Astrocyte of the cerebellum (primary cell): ENCODE measurements around the gene CHST3.
A peak's percentile ranks its signal among the peaks of the same experiment; 100 is the strongest.

Source experiments
- DNase-seq: peaks from one replicate; pipeline ENCODE4 v3.0.0-alpha.2; 2011; ENCODE audit warnings: low read depth
- H3K4me3 ChIP-seq: 2 replicates; pipeline ENCODE4 v1.5.1; 2011; ENCODE audit warnings: mild to moderate bottlenecking, low read depth, low read length, moderate library complexity
- in situ Hi-C: cut with HindIII; loops from 2 replicates; pipeline ENCODE4 v1.10.0; 2017; ENCODE audit warnings: low sequenced_read_pairs
- TF ChIP-seq, protein P1 (sequence below): IDR thresholded peaks from 2 replicates; pipeline ENCODE4 v1.5.1; 2012; ENCODE audit warnings: low read length, low read depth, moderate library complexity, mild to moderate bottlenecking; ENCODE audit errors: missing control alignments

CHST3 gene

GRCh38 chr10:72048450-72049124, 84.4 kb downstream of the CHST3 start:
- DNase-seq, result peak; percentile 89
- TF ChIP-seq, protein P1, sequence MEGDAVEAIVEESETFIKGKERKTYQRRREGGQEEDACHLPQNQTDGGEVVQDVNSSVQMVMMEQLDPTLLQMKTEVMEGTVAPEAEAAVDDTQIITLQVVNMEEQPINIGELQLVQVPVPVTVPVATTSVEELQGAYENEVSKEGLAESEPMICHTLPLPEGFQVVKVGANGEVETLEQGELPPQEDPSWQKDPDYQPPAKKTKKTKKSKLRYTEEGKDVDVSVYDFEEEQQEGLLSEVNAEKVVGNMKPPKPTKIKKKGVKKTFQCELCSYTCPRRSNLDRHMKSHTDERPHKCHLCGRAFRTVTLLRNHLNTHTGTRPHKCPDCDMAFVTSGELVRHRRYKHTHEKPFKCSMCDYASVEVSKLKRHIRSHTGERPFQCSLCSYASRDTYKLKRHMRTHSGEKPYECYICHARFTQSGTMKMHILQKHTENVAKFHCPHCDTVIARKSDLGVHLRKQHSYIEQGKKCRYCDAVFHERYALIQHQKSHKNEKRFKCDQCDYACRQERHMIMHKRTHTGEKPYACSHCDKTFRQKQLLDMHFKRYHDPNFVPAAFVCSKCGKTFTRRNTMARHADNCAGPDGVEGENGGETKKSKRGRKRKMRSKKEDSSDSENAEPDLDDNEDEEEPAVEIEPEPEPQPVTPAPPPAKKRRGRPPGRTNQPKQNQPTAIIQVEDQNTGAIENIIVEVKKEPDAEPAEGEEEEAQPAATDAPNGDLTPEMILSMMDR, result peak; percentile 100
- in situ Hi-C loops, result no loop called here
- no peak overlapping the region for H3K4me3 ChIP-seq

DNA sequence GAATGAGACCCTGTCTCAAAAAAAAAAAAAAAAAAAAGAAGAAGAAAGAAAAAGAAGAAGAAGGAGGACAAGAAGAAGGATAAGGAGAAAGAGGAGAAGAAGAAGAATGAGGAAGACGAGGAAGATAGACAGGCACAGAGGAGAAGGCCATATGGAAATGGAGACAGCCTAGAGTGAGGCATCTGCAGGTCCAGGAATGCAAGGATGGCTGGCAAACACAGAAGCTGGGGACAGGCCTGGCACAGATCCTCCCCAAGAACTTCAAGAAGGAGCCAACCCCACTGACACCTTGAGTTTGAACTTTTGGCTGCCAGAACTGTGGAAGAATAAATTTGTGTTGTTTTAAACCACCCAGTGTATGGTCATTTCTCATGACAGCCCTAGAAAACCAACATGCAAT, 85.3 kb downstream of the CHST3 start:
- in situ Hi-C loops, result no loop called here
- no peak overlapping the region for H3K4me3 ChIP-seq
- DNase-seq, result no peak
- TF ChIP-seq, protein P1, result no peak

DNA sequence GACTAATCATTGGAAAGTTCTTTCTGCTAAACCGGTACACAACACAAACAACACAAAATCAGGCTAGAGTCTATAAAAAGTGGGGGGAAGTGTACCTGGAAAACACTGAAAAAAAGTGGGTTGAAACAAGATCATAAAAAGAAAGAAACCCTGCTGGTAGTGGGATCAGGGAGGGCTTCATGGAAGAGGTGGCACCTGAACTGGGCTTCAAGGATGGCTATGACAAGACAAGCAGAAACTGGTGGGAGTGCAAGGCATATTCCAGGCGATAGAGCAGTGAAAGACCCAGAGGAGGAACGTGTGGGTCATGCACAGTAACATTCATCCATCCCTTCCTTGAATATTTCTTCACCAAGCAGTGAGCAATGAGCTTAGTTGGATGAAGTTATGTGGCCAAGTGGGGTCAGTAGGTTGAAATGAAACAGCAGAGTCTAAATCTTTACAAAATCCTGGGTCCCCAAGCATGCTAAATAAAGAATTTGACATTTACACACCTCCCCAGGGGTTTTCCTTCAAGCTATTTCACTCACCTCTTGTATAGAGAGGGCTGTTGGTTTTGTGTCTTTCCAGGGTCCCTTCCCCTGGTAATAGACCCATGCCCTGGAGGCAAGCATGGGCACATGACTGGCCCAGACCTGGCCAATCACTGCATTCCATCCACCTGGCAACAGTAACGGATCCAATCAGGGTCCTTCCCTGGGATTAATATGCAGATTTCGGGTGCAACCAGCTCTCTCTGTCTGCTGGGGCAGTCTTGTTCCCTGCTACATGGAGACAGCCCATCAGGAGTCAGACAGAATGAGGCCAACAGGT, 86.0 kb downstream of the CHST3 start:
- TF ChIP-seq, protein P1, result no peak
- no peak overlapping the region for H3K4me3 ChIP-seq
- no peak for DNase-seq
- in situ Hi-C loops, result no loop called here

- no peak overlapping the region for H3K4me3 ChIP-seq
- TF ChIP-seq, protein P1, result no peak
- in situ Hi-C loops, result no loop called here
- no peak for DNase-seq
These were observed 86.7 kb downstream of the CHST3 start for GRCh38 chr10:72050873-72051272.

DNA sequence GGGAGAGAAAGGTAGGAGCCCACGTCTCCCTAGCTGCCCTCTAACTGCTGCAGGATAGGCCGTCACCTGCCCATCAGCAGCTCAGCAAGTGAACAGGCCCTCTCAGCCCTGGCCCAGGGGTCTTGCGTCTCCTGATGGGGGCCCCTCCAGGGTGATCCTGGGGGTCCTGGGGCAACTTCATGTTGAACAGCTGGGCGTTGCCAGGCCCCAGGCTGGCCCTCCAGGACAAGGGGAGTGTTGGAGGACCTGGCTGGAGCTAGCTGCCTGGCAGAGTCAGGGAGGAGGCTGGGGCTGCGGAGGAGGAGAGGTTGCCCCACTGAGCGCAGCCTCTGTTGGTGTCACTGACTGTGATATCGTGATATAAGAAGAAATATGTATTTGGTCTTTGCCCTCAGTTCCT, 89.5 kb downstream of the CHST3 start:
- TF ChIP-seq, protein P1, result no peak
- H3K4me3 ChIP-seq, result no peak overlapping the region
- in situ Hi-C loops, result no loop called here
- DNase-seq, result no peak

DNA sequence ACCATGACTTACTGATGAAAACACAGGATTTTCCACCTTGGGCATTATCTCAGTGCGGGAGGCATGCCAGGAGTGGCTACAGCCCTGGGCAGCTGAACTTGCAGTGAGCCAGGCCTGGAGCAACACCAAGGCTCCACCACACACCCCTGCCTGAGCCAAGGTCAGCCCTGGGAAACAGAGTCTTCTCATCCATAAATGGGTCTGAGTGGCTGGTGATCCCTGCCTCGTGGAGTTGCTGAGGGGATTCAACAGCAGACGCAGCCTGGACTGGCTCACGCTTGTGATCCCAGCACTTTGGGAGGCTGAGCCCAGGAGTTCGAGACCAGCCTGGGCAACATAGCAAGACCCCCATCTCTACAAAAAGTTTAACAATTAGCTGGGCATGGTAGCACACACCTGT, 91.9 kb downstream of the CHST3 start:
- TF ChIP-seq, protein P1, result no peak
- in situ Hi-C loops, result no loop called here

More for the DNA sequence above, 91.9 kb downstream of the CHST3 start:
- no peak for DNase-seq
- no peak overlapping the region for H3K4me3 ChIP-seq
